MCF 10A (cell line): Measurements from ENCODE around the gene SLC17A2. TPM values are rescaled to one million over a fixed set of nuclear protein-coding genes. Genes with fewer than 3 reads are reported as not detected.

Experiments used
- BruUV-seq: library from RNA; stranded (reverse); fragments of 400-500 nt; replicated peaks from 2 replicates; lab custom pipeline; 2021; lab: Mats Ljungman, UMichigan
- CTCF ChIA-PET: fragments of 300-600 bp; sonication (Branson Sonifier 250); formaldehyde crosslinking; extraction: SDS; loops from one replicate; lab custom pipeline; 2021; ENCODE audit warnings: antibody characterized with exemption, inconsistent platforms; lab: Yijun Ruan, JAX
- POLR2A ChIA-PET: fragments of 300-600, 350-650 bp; sonication (Branson Sonifier 250); formaldehyde crosslinking; extraction: SDS; loops from one replicate; lab custom pipeline; 2020; ENCODE audit warnings: antibody characterized with exemption, inconsistent platforms; lab: Yijun Ruan, JAX
- DNase-seq: peaks from one replicate; pipeline ENCODE4 v3.0.0-alpha.2; 2018; ENCODE audit not compliant: unreplicated experiment
- H3K27ac Mint-ChIP-seq: one replicate; pipeline ENCODE4 v1.8.0; 2022; ENCODE audit warnings: mild to moderate bottlenecking, low read depth, mixed read lengths; ENCODE audit not compliant: unreplicated experiment
- H3K27me3 Mint-ChIP-seq: one replicate; pipeline ENCODE4 v1.8.0; 2022; ENCODE audit warnings: mixed read lengths; ENCODE audit not compliant: insufficient read depth, unreplicated experiment
- H3K36me3 Mint-ChIP-seq: one replicate; pipeline ENCODE4 v1.8.0; 2022; ENCODE audit warnings: mild to moderate bottlenecking, moderate library complexity, mixed read lengths; ENCODE audit not compliant: insufficient read depth, unreplicated experiment
- H3K4me1 Mint-ChIP-seq: one replicate; pipeline ENCODE4 v1.8.0; 2022; ENCODE audit warnings: mixed read lengths; ENCODE audit not compliant: insufficient read depth, unreplicated experiment
- H3K4me3 Mint-ChIP-seq: one replicate; pipeline ENCODE4 v1.8.0; 2022; ENCODE audit warnings: mild to moderate bottlenecking, moderate library complexity, mixed read lengths; ENCODE audit not compliant: unreplicated experiment
- H3K9me3 Mint-ChIP-seq: one replicate; pipeline ENCODE4 v1.8.0; 2022; ENCODE audit warnings: mixed read lengths; ENCODE audit not compliant: unreplicated experiment
- CTCF ChIP-seq: fragments of 200-600 bp; IDR thresholded peaks from one replicate; pipeline ENCODE4 v1.8.0; 2022; ENCODE audit warnings: antibody characterized with exemption, mild to moderate bottlenecking; ENCODE audit not compliant: unreplicated experiment
- intact Hi-C: fragments of 100-400 bp; cut with micrococcal nuclease; formaldehyde crosslinking; loops from 2 replicates; pipeline ENCODE4 v1.14.1; 2022
- total RNA-seq: library from RNA; stranded (reverse); gene quantifications from 2 replicates; pipeline ENCODE4 v1.2.3, GENCODE V29; 2022

The SLC17A2 gene
- total RNA-seq, 1 experiment from 2014 or later, result not detected

GRCh38 chr6:25882051-25882496 lies 48.4 kb downstream of the SLC17A2 start:
- ChIA-PET CTCF (interaction anchor here (0.5 to 0.8 kb wide), 3 partner anchors 9 to 661 kb away, joined by 3 read pairs; no protein-coding TSS in a partner anchor), POLR2A (no interaction called here)
- Mint-ChIP-seq H3K9me3 (no peaks in the 10 kb centered on the region), H3K4me3 (no peak overlapping the region), H3K27ac (no peak overlapping the region), H3K4me1 (peaks cover 23% of the 10 kb centered on the region), H3K27me3 (no peaks in the 10 kb centered on the region), H3K36me3 (no peaks in the 10 kb centered on the region)
- TF ChIP-seq CTCF, result no peak
- BruUV-seq, result no TSS peak
- DNase-seq, result no peak
- intact Hi-C loops, result no loop called here

- no peak for DNase-seq
- no peaks in the 10 kb centered on the region for H3K9me3 Mint-ChIP-seq
- H3K4me1 Mint-ChIP-seq, result peaks cover 23% of the 10 kb centered on the region
- no peak for TF ChIP-seq CTCF
- intact Hi-C loops, result no loop called here
- ChIA-PET POLR2A (no interaction called here), CTCF (no interaction called here)
- H3K27ac Mint-ChIP-seq, result no peak overlapping the region
- no peaks in the 10 kb centered on the region for H3K36me3 Mint-ChIP-seq
- no peak overlapping the region for H3K4me3 Mint-ChIP-seq
- BruUV-seq, result no TSS peak
- no peaks in the 10 kb centered on the region for H3K27me3 Mint-ChIP-seq
Measured at GRCh38 chr6:25880601-25881000, 49.9 kb downstream of the SLC17A2 start.

- no peaks in the 10 kb centered on the region for H3K36me3 Mint-ChIP-seq
- H3K4me1 Mint-ChIP-seq, result peaks cover 13% of the 10 kb centered on the region
- CTCF ChIA-PET, result interaction anchor here (0.7 kb wide), 1 partner anchor 13 kb away, joined by 3 read pairs; no protein-coding TSS in a partner anchor
- no peak for TF ChIP-seq CTCF
- DNase-seq, result no peak
- BruUV-seq, result no TSS peak
- no peaks in the 10 kb centered on the region for H3K9me3 Mint-ChIP-seq
- H3K4me3 Mint-ChIP-seq, result no peak overlapping the region
- intact Hi-C loops, result no loop called here
- POLR2A ChIA-PET, result no interaction called here
- no peaks in the 10 kb centered on the region for H3K27me3 Mint-ChIP-seq
- no peak overlapping the region for H3K27ac Mint-ChIP-seq
Measured at GRCh38 chr6:25878721-25879322, 51.7 kb downstream of the SLC17A2 start.

- ChIA-PET POLR2A (no interaction called here), CTCF (interaction anchor here (2.0 kb wide), 1 partner anchor 14 kb away, joined by 6 read pairs; no protein-coding TSS in a partner anchor)
- no peak for TF ChIP-seq CTCF
- Mint-ChIP-seq H3K27me3 (no peaks in the 10 kb centered on the region), H3K4me1 (no peaks in the 10 kb centered on the region), H3K36me3 (no peaks in the 10 kb centered on the region), H3K4me3 (no peak overlapping the region), H3K9me3 (no peaks in the 10 kb centered on the region), H3K27ac (no peak overlapping the region)
- BruUV-seq, result no TSS peak
- no peak for DNase-seq
- intact Hi-C loops, result no loop called here
Measured at GRCh38 chr6:25875926-25876602, 54.4 kb downstream of the SLC17A2 start.
